Keratinocyte (primary cell): ENCODE measurements around the gene WNT9B. TPM values are rescaled to one million over a fixed set of nuclear protein-coding genes. Genes with fewer than 3 reads are reported as not detected.

Experiments used
- DNase-seq: peaks from one replicate; pipeline ENCODE4 v3.0.0-alpha.2; 2011; ENCODE audit warnings: low read depth, missing footprints, low spot score
- FAIRE-seq: peaks from 2 replicates; lab custom pipeline; 2011; peaks lifted over from hg19 to GRCh38; lab: Jason Lieb, UNC
- H2AFZ ChIP-seq: 2 replicates; pipeline ENCODE4 v1.6.0; 2012; ENCODE audit warnings: low read length, control low read depth, inconsistent platforms; ENCODE audit not compliant: control insufficient read depth
- H3K27ac ChIP-seq: 2 replicates; pipeline ENCODE4 v1.5.1; 2011; ENCODE audit warnings: low read length; ENCODE audit not compliant: control insufficient read depth, insufficient read depth
- H3K27me3 ChIP-seq: 3 replicates; pipeline ENCODE4 v1.6.0; 2011; ENCODE audit warnings: low read length; ENCODE audit not compliant: control insufficient read depth, insufficient read depth; ENCODE audit errors: extremely low read depth
- H3K36me3 ChIP-seq, 2 experiments: 2 replicates in 1 of 2; 3 replicates in 1 of 2; pipeline ENCODE4 v1.5.1; 2011; ENCODE audit warnings: low read length in 2 of 2, mild to moderate bottlenecking in 1 of 2; ENCODE audit not compliant: control insufficient read depth in 2 of 2, insufficient read depth in 2 of 2; ENCODE audit errors: extremely low read depth in 1 of 2
- H3K4me1 ChIP-seq: 3 replicates; pipeline ENCODE4 v1.5.1; 2011; ENCODE audit warnings: low read length; ENCODE audit not compliant: control insufficient read depth, insufficient read depth; ENCODE audit errors: extremely low read depth
- H3K4me2 ChIP-seq: 3 replicates; pipeline ENCODE4 v1.6.0; 2011; ENCODE audit warnings: low read depth, low read length; ENCODE audit not compliant: control insufficient read depth, insufficient read depth; ENCODE audit errors: extremely low read depth
- H3K4me3 ChIP-seq, 3 experiments: fragments of 200-600 bp in 1 of 3; sonication (generic) in 1 of 3; 2 replicates in 2 of 3; 3 replicates in 1 of 3; pipeline ENCODE4 v1.5.1; 2011 to 2016; ENCODE audit warnings: low read length in 3 of 3, mild to moderate bottlenecking in 3 of 3, control low read depth in 2 of 3, inconsistent platforms in 1 of 3, low read depth in 1 of 3, mixed read lengths in 1 of 3, mixed run types in 1 of 3, moderate library complexity in 1 of 3; ENCODE audit not compliant: control insufficient read depth in 2 of 3, insufficient read depth in 2 of 3; ENCODE audit errors: extremely low read depth in 1 of 3
- H3K79me2 ChIP-seq: 2 replicates; pipeline ENCODE4 v1.6.0; 2012; ENCODE audit warnings: low read length; ENCODE audit not compliant: control insufficient read depth, insufficient read depth
- H3K9ac ChIP-seq: 3 replicates; pipeline ENCODE4 v1.6.0; 2011; ENCODE audit warnings: low read length; ENCODE audit not compliant: control insufficient read depth, insufficient read depth; ENCODE audit errors: extremely low read depth
- H3K9me1 ChIP-seq: 3 replicates; pipeline ENCODE4 v1.6.0; 2011; ENCODE audit warnings: low read length; ENCODE audit not compliant: control insufficient read depth, insufficient read depth; ENCODE audit errors: extremely low read depth
- H3K9me3 ChIP-seq: 2 replicates; pipeline ENCODE4 v1.5.1; 2012; ENCODE audit warnings: low read depth, low read length; ENCODE audit not compliant: control insufficient read depth
- H4K20me1 ChIP-seq: 3 replicates; pipeline ENCODE4 v1.6.0; 2011; ENCODE audit warnings: low read length; ENCODE audit not compliant: control insufficient read depth, insufficient read depth; ENCODE audit errors: extremely low read depth
- CTCF ChIP-seq, 3 experiments: IDR thresholded peaks in 1 of 3; conservative IDR thresholded peaks in 1 of 3; optimal IDR thresholded peaks in 1 of 3; 2 replicates in 2 of 3; 3 replicates in 1 of 3; pipeline versions ENCODE3 to v1.5.1; 2011; ENCODE audit warnings: low read length in 3 of 3, mild to moderate bottlenecking in 3 of 3, moderate library complexity in 2 of 3, control low read depth in 1 of 3, inconsistent platforms in 1 of 3; ENCODE audit not compliant: insufficient read depth in 2 of 3; ENCODE audit errors: extremely low read depth in 1 of 3
- EZH2 ChIP-seq: IDR thresholded peaks from one replicate; pipeline ENCODE4 v1.6.1; 2012; ENCODE audit warnings: inconsistent platforms, mild to moderate bottlenecking, low read length, moderate library complexity
- dilution Hi-C: fragments of 300-500 bp; cut with MboI; formaldehyde crosslinking; loops from one replicate; pipeline ENCODE4 v1.7.0; 2020; ENCODE audit warnings: low sequenced_read_pairs; ENCODE audit not compliant: extremely low pct_ligation_motif_present
- polyA plus RNA-seq, 5 experiments: library from polyadenylated mRNA; depleted of rRNA in 3 of 5; stranded (reverse) in 3 of 5; stranded (forward) in 1 of 5; unstranded in 1 of 5; fragments of >200 nt; gene quantifications; 1 replicate in 1 of 5; 2 replicates in 3 of 5; 3 replicates in 1 of 5; pipeline versions ENCODE4 v1.2.1 to v1.2.3, GENCODE V29; 2011 to 2012; ENCODE audit warnings: missing spikeins in 2 of 5, low read depth in 1 of 5, low replicate concordance in 1 of 5

Gene WNT9B
- polyA plus RNA-seq, 1 donor (not counting 4 experiments of a cell fraction or from before 2014, with no cell fraction given), result not detected

GRCh38 chr17:46809110-46809571, 42.2 kb upstream of the WNT9B start:
- DNase-seq (no peak), FAIRE-seq (no peak)
- Histone ChIP-seq H3K36me3 (no peaks in the 10 kb centered on the region), H3K4me3 (no peak overlapping the region), H3K9ac (no peak overlapping the region), H3K4me1 (peaks cover 15% of the 10 kb centered on the region), H3K79me2 (no peaks in the 10 kb centered on the region), H2AFZ (no peak overlapping the region), H3K4me2 (no peak overlapping the region), H3K27ac (no peak overlapping the region), H3K9me3 (no peaks in the 10 kb centered on the region), H4K20me1 (no peaks in the 10 kb centered on the region), H3K27me3 (no peaks in the 10 kb centered on the region), H3K9me1 (no peaks in the 10 kb centered on the region)
- dilution Hi-C loops, result no loop called here
- TF ChIP-seq EZH2 (no peak), CTCF (optimal IDR thresholded peaks at IDR 0.05 in 1 of 3, IDR thresholded peaks at IDR 0.05 in 1 of 3, conservative IDR thresholded peaks at IDR 0.05 in 1 of 3; ENCODE audit: extremely low read depth in 1 of 3, insufficient read depth in 2 of 3, low read length in 3 of 3) (no peak)

- Histone ChIP-seq H3K27ac (no peak overlapping the region), H3K36me3 (no peaks in the 10 kb centered on the region), H3K4me2 (no peak overlapping the region), H3K79me2 (no peaks in the 10 kb centered on the region), H3K9ac (no peak overlapping the region), H2AFZ (no peak overlapping the region), H3K9me1 (no peaks in the 10 kb centered on the region), H3K27me3 (no peaks in the 10 kb centered on the region), H4K20me1 (no peaks in the 10 kb centered on the region), H3K9me3 (no peaks in the 10 kb centered on the region), H3K4me3 (no peak overlapping the region), H3K4me1 (peaks cover 21% of the 10 kb centered on the region)
- TF ChIP-seq EZH2 (no peak), CTCF (optimal IDR thresholded peaks at IDR 0.05 in 1 of 3, IDR thresholded peaks at IDR 0.05 in 1 of 3, conservative IDR thresholded peaks at IDR 0.05 in 1 of 3; ENCODE audit: extremely low read depth in 1 of 3, insufficient read depth in 2 of 3, low read length in 3 of 3) (no peak)
- no peak for FAIRE-seq
- no peak for DNase-seq
- dilution Hi-C loops, result no loop called here
These were observed 40.5 kb upstream of the WNT9B start for GRCh38 chr17:46810837-46811236.
